Stimulated activated CD8-positive, alpha-beta memory T cell treated with anti-CD3 and anti-CD28 coated beads, Interleukin-15, amount 100 ng/mL, for 48 hours (primary cell): ENCODE data around the gene KCNN2.

ENCODE experiments used
- DNase-seq, 2 donors: peaks; one replicate each; pipeline ENCODE4 v3.0.0-alpha.2; 2020; ENCODE audit warnings: low read depth in 2 of 2

The KCNN2 gene

GRCh38 chr5:114544561-114544960, 182.7 kb downstream of the KCNN2 start:
- DNase-seq = no peak
